H1 (cell line): ENCODE measurements around the gene TCTN3. TPM values are rescaled to one million over a fixed set of nuclear protein-coding genes. Genes with fewer than 3 reads are reported as not detected.

Experiments
- CTCF ChIA-PET: fragments of 300-600 bp; sonication (Branson Sonifier 250); formaldehyde crosslinking; loops from one replicate; lab custom pipeline; 2021; ENCODE audit not compliant: partially characterized antibody; lab: Charles Lee
- POLR2A ChIA-PET: fragments of 300-600 bp; sonication (Branson Sonifier 250); formaldehyde crosslinking; loops from one replicate; lab custom pipeline; 2021; ENCODE audit warnings: inconsistent platforms; ENCODE audit not compliant: partially characterized antibody; lab: Charles Lee
- DNase-seq, 2 experiments: peaks; one replicate each; pipeline versions ENCODE4 v3.0.0 to v3.0.0-alpha.2; 2010 to 2022; ENCODE audit warnings: low spot score in 2 of 2, low read depth in 1 of 2, mixed read lengths in 1 of 2
- FAIRE-seq: peaks from 2 replicates; lab custom pipeline; 2011; peaks lifted over from hg19 to GRCh38; lab: Jason Lieb, UNC
- H2AFZ ChIP-seq: 2 replicates; pipeline ENCODE4 v1.8.1; 2012; ENCODE audit warnings: low read length, inconsistent platforms
- H2AK5ac ChIP-seq: 2 replicates; pipeline ENCODE4 v1.6.1; 2013; ENCODE audit warnings: low read depth, low read length
- H2BK120ac ChIP-seq: replicated peaks from 2 replicates; pipeline ENCODE3; 2013; ENCODE audit warnings: low read depth, low read length, inconsistent platforms
- H2BK12ac ChIP-seq: 2 replicates; pipeline ENCODE4 v1.6.1; 2013; ENCODE audit warnings: low read depth, low read length
- H2BK15ac ChIP-seq: 2 replicates; pipeline ENCODE4 v1.6.1; 2013; ENCODE audit warnings: low read length
- H2BK20ac ChIP-seq: 2 replicates; pipeline ENCODE4 v1.6.1; 2013; ENCODE audit warnings: low read length
- H2BK5ac ChIP-seq: 2 replicates; pipeline ENCODE4 v1.6.1; 2013; ENCODE audit warnings: low read depth, low read length
- H3K14ac ChIP-seq: 2 replicates; pipeline ENCODE4 v1.6.1; 2013; ENCODE audit warnings: inconsistent platforms; ENCODE audit not compliant: insufficient read length
- H3K18ac ChIP-seq: 2 replicates; pipeline ENCODE4 v1.6.1; 2013; ENCODE audit warnings: low read length; ENCODE audit errors: extremely low read depth
- H3K23ac ChIP-seq: 2 replicates; pipeline ENCODE4 v1.6.1; 2013; ENCODE audit warnings: inconsistent platforms; ENCODE audit not compliant: insufficient read length
- H3K23me2 ChIP-seq: 2 replicates; pipeline ENCODE4 v1.6.1; 2013; ENCODE audit warnings: low read depth, low read length
- H3K27ac ChIP-seq: 2 replicates; pipeline ENCODE4 v1.6.1; 2011; ENCODE audit warnings: low read depth, low read length, inconsistent platforms
- H3K27me3 ChIP-seq, 4 experiments: replicated peaks in 1 of 4; 1 replicate in 1 of 4; 2 replicates in 3 of 4; pipeline versions ENCODE4 v1.6.1 to v1.8.1; 2011 to 2013; ENCODE audit warnings: low read length in 3 of 4, mild to moderate bottlenecking in 3 of 4, inconsistent platforms in 2 of 4, mixed read lengths in 2 of 4, moderate library complexity in 1 of 4; ENCODE audit not compliant: control insufficient read depth in 3 of 4, insufficient read depth in 3 of 4; ENCODE audit errors: extremely low read depth in 1 of 4
- H3K36me3 ChIP-seq, 4 experiments: 2 replicates each; pipeline versions ENCODE4 v1.6.1 to v1.8.1; 2011 to 2013; ENCODE audit warnings: mild to moderate bottlenecking in 4 of 4, low read length in 3 of 4, moderate library complexity in 2 of 4, control low read depth in 1 of 4, inconsistent platforms in 1 of 4; ENCODE audit not compliant: insufficient read depth in 4 of 4, control insufficient read depth in 2 of 4
- H3K4ac ChIP-seq: replicated peaks from 2 replicates; pipeline ENCODE3; 2013; ENCODE audit warnings: low read length, low read depth, mixed read lengths, inconsistent platforms; ENCODE audit not compliant: insufficient read length
- H3K4me1 ChIP-seq, 4 experiments: replicated peaks in 1 of 4; 1 replicate in 1 of 4; 2 replicates in 3 of 4; pipeline versions ENCODE4 v1.6.1 to v1.8.1; 2011 to 2013; ENCODE audit warnings: low read length in 3 of 4, inconsistent platforms in 2 of 4, mixed read lengths in 1 of 4; ENCODE audit not compliant: insufficient read depth in 4 of 4, control insufficient read depth in 3 of 4
- H3K4me2 ChIP-seq, 2 experiments: 2 replicates each; pipeline versions ENCODE4 v1.6.1 to v1.8.1; 2011 to 2013; ENCODE audit warnings: low read depth in 2 of 2, low read length in 2 of 2, control low read depth in 1 of 2, inconsistent platforms in 1 of 2, mild to moderate bottlenecking in 1 of 2; ENCODE audit not compliant: insufficient read depth in 1 of 2
- H3K4me3 ChIP-seq, 4 experiments: fragments of 200-600, 300-600 bp in 1 of 4; sonication (generic), shearing (Covaris generic), sonication (Bioruptor Twin) in 1 of 4; 2 replicates each; pipeline versions ENCODE4 v1.5.1 to v1.8.1; 2011 to 2016; ENCODE audit warnings: low read length in 4 of 4, low read depth in 3 of 4, control low read depth in 2 of 4, inconsistent platforms in 2 of 4, mild to moderate bottlenecking in 2 of 4, mixed read lengths in 1 of 4, moderate library complexity in 1 of 4; ENCODE audit not compliant: insufficient read depth in 2 of 4; ENCODE audit errors: extremely low read depth in 1 of 4
- H3K56ac ChIP-seq: replicated peaks from 2 replicates; pipeline ENCODE3; 2013; ENCODE audit warnings: low read depth, mild to moderate bottlenecking, mixed read lengths, low read length, inconsistent platforms; ENCODE audit not compliant: insufficient read length
- H3K79me1 ChIP-seq: 2 replicates; pipeline ENCODE4 v1.6.1; 2013; ENCODE audit warnings: low read depth, low read length, control low read depth
- H3K79me2 ChIP-seq, 2 experiments: 2 replicates each; pipeline versions ENCODE4 v1.6.1 to v1.8.1; 2012 to 2013; ENCODE audit warnings: low read length in 2 of 2, mild to moderate bottlenecking in 2 of 2, inconsistent platforms in 1 of 2; ENCODE audit not compliant: insufficient read depth in 2 of 2, control insufficient read depth in 1 of 2
- H3K9ac ChIP-seq, 4 experiments: replicated peaks in 1 of 4; 1 replicate in 1 of 4; 2 replicates in 3 of 4; pipeline versions ENCODE4 v1.6.1 to v1.8.1; 2011 to 2013; ENCODE audit warnings: low read depth in 3 of 4, low read length in 3 of 4, control low read depth in 2 of 4, mild to moderate bottlenecking in 2 of 4, moderate library complexity in 2 of 4, inconsistent platforms in 1 of 4; ENCODE audit errors: extremely low read depth in 1 of 4
- H3K9me3 ChIP-seq, 2 experiments: 2 replicates each; pipeline versions ENCODE4 v1.6.1 to v1.8.1; 2012 to 2013; ENCODE audit warnings: mild to moderate bottlenecking in 2 of 2, moderate library complexity in 2 of 2, control low read depth in 1 of 2, inconsistent platforms in 1 of 2, low read depth in 1 of 2, low read length in 1 of 2, mixed read lengths in 1 of 2; ENCODE audit not compliant: insufficient read depth in 2 of 2
- H4K20me1 ChIP-seq, 2 experiments: replicated peaks in 1 of 2; 2 replicates each; pipeline versions ENCODE3 to v1.8.1; 2011 to 2013; ENCODE audit warnings: inconsistent platforms in 2 of 2, low read length in 2 of 2, mild to moderate bottlenecking in 1 of 2; ENCODE audit not compliant: insufficient read depth in 2 of 2, control insufficient read depth in 1 of 2
- H4K5ac ChIP-seq: 2 replicates; pipeline ENCODE4 v1.6.1; 2013; ENCODE audit warnings: low read length, low read depth, mixed read lengths, inconsistent platforms; ENCODE audit not compliant: insufficient read length
- H4K8ac ChIP-seq: 2 replicates; pipeline ENCODE4 v1.8.0; 2013; ENCODE audit warnings: mild to moderate bottlenecking, moderate library complexity, low read length, inconsistent platforms; ENCODE audit not compliant: insufficient read depth; ENCODE audit errors: extremely low read depth
- H4K91ac ChIP-seq: replicated peaks from 2 replicates; pipeline ENCODE3; 2013; ENCODE audit warnings: low read length, mixed read lengths, inconsistent platforms; ENCODE audit not compliant: insufficient read length
- CHD2 ChIP-seq: IDR thresholded peaks from 2 replicates; pipeline ENCODE4 v1.6.1; 2012; ENCODE audit warnings: low read length, improper control_type of control experiment
- CREB1 ChIP-seq: IDR thresholded peaks from 2 replicates; pipeline ENCODE4 v1.6.1; 2012; ENCODE audit warnings: inconsistent platforms
- FOSL1 ChIP-seq: IDR thresholded peaks from 2 replicates; pipeline ENCODE4 v1.6.1; 2011; ENCODE audit warnings: mild to moderate bottlenecking, low read depth, low read length, moderate library complexity; ENCODE audit not compliant: insufficient read depth
- KDM4A ChIP-seq: IDR thresholded peaks from one replicate; pipeline ENCODE4 v1.7.1; 2012; ENCODE audit warnings: low read depth, mild to moderate bottlenecking, moderate library complexity, low read length, inconsistent platforms; ENCODE audit not compliant: severe bottlenecking
- SAP30 ChIP-seq: fragments of 300-600 bp; sonication (generic); IDR thresholded peaks from 2 replicates; pipeline ENCODE4 v1.7.1; 2012; ENCODE audit warnings: low read length, moderate library complexity, mild to moderate bottlenecking, inconsistent platforms; ENCODE audit not compliant: insufficient read depth, insufficient replicate concordance
- SP4 ChIP-seq: IDR thresholded peaks from 2 replicates; pipeline ENCODE4 v1.6.1; 2012; ENCODE audit warnings: low read length, inconsistent platforms
- WGBS, 2 experiments: shearing (Covaris generic) in 1 of 2; methylation state at CpG; one replicate each; pipeline versions ENCODE4 v1.1.6 to v1.1.7; 2013 to 2015; ENCODE audit warnings: low lambda C conversion rate in 2 of 2, mixed read lengths in 2 of 2, inconsistent platforms in 1 of 2, low coverage in 1 of 2, missing lambda C conversion rate in 1 of 2; ENCODE audit not compliant: insufficient replicate concordance in 2 of 2, insufficient coverage in 1 of 2, insufficient read length in 1 of 2; ENCODE audit errors: extremely low coverage in 1 of 2, missing lambda C conversion rate in 1 of 2; 5-methylcytosine and 5-hydroxymethylcytosine counted together
- polyA plus RNA-seq, 7 experiments: library from polyadenylated mRNA; depleted of rRNA in 3 of 7; stranded (reverse) in 5 of 7; unstranded in 2 of 7; fragments of >200 nt in 5 of 7; fragments of 200-250 nt in 2 of 7; gene quantifications; 1 replicate in 5 of 7; 2 replicates in 1 of 7; 4 replicates in 1 of 7; pipeline versions ENCODE4 v1.2.1 to v1.2.3, GENCODE V29; 2011 to 2013; ENCODE audit warnings: missing spikeins in 2 of 7, mixed read lengths in 2 of 7
- total RNA-seq: library from RNA; stranded (reverse); fragmentation: NEBNext Ultra II Directional; extraction: Animal tissue kit (Norgen Biotek cat#: 25700); gene quantifications from 2 replicates; pipeline ENCODE4 v1.2.1, GENCODE V29; 2021

The TCTN3 gene
- total and polyA plus RNA-seq, 2 of the 8 experiments (the other 6 are each of a cell fraction or from before 2014, with no cell fraction given) = 34.7 to 39.8 TPM

DNA sequence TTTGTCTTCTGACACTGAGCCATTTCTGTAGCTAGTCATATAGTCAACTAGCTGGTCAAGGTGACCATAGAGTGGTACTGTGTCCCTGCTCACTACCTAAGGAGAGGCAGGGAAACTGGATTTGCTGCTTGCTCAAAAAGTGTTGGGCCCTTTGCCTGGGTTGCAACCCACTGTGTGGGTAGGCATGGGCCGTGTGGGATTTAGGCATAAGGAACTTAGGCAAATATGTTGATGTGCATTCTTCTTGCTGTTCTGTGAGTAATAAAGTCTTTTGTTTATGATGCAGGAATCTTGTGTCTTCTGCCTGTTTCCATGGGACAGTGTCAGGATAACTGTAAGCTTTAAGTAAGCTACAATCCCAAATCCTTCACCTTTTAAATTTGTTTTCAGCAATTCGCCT is 23.1 kb upstream of the TCTN3 start:
- H4K91ac ChIP-seq = no peak overlapping the region
- H4K20me1 ChIP-seq = no peaks in the 10 kb centered on the region
- H3K56ac ChIP-seq = no peak overlapping the region
- no peak overlapping the region for H2BK120ac ChIP-seq
- no peak overlapping the region for H3K14ac ChIP-seq
- no peaks in the 10 kb centered on the region for H3K36me3 ChIP-seq
- H2BK12ac ChIP-seq = no peak overlapping the region
- H3K18ac ChIP-seq = no peak overlapping the region
- TF ChIP-seq SP4 = no peak
- no peak for TF ChIP-seq FOSL1
- TF ChIP-seq CHD2 = no peak
- TF ChIP-seq SAP30 = no peak
- no peak for TF ChIP-seq CREB1
- no peak for TF ChIP-seq KDM4A
- ChIA-PET POLR2A (no interaction called here), CTCF (interaction anchor here (1.3 to 2.1 kb wide), 6 partner anchors 22 to 148 kb away, joined by 4 to 9 read pairs (median 4); partner anchors contain the start of gene TCTN3)
- H2AK5ac ChIP-seq = no peak overlapping the region
- no peak overlapping the region for H3K9ac ChIP-seq
- H2BK5ac ChIP-seq = no peak overlapping the region
- no peaks in the 10 kb centered on the region for H3K4me1 ChIP-seq
- H3K79me1 ChIP-seq = no peaks in the 10 kb centered on the region
- H3K4ac ChIP-seq = no peak overlapping the region
- no peak overlapping the region for H2BK15ac ChIP-seq
- no peaks in the 10 kb centered on the region for H3K27me3 ChIP-seq
- no peaks in the 10 kb centered on the region for H3K79me2 ChIP-seq
- H3K23me2 ChIP-seq = no peaks in the 10 kb centered on the region
- H3K4me3 ChIP-seq = no peak overlapping the region
- no peak overlapping the region for H3K4me2 ChIP-seq
- H4K8ac ChIP-seq = no peak overlapping the region
- no peak overlapping the region for H4K5ac ChIP-seq
- H3K9me3 ChIP-seq = no peaks in the 10 kb centered on the region
- DNase-seq = no peak
- H3K23ac ChIP-seq = no peak overlapping the region
- H2BK20ac ChIP-seq = no peak overlapping the region
- H3K27ac ChIP-seq = no peak overlapping the region
- H2AFZ ChIP-seq = peak overlapping the region; percentile 78; the same call in 1 of the 2 replicates
- 81% methylated on average over 2 of the region's 2 CpGs; no CpG with 5 or more reads in 1 of the 2 experiments for WGBS, 2 experiments
- FAIRE-seq = no peak
